Pons (tissue), 1 donor: ENCODE results near the gene RABL6.
"Not testable (repeated sequence)": the region's sequence is repeated elsewhere in the genome, so short reads cannot be mapped to it uniquely, and the experiment has no call there.

Source experiments
- DNase-seq: peaks from one replicate; pipeline ENCODE4 v3.0.0-alpha.2; 2016; ENCODE audit warnings: low spot score

RABL6 gene

GRCh38 chr9:136821826-136822544 is 14.2 kb downstream of the RABL6 start:
- DNase-seq, result no peak

GRCh38 chr9:136823136-136824046 is 15.6 kb downstream of the RABL6 start:
- DNase-seq, result no peak

- DNase-seq, result no peak
Observed at GRCh38 chr9:136824496-136825225, 16.9 kb downstream of the RABL6 start.

GRCh38 chr9:136825295-136826187 is 17.8 kb downstream of the RABL6 start:
- DNase-seq, result no peak

- DNase-seq, result no peak
Observed at GRCh38 chr9:136826188-136826541, 18.4 kb downstream of the RABL6 start.

GRCh38 chr9:136826703-136827582 is 19.2 kb downstream of the RABL6 start:
- no peak for DNase-seq

- DNase-seq, result no peak
Observed at GRCh38 chr9:136827794-136828473, 20.2 kb downstream of the RABL6 start.

GRCh38 chr9:136828474-136829140 is 20.9 kb downstream of the RABL6 start:
- DNase-seq, result no peak

GRCh38 chr9:136829412-136829811 is 21.7 kb downstream of the RABL6 start:
- DNase-seq, result no peak

- DNase-seq, result no peak
Observed at GRCh38 chr9:136829981-136830885, 22.5 kb downstream of the RABL6 start.

GRCh38 chr9:136831002-136831719 is 23.4 kb downstream of the RABL6 start:
- DNase-seq, result no peak

- no peak for DNase-seq
Observed at GRCh38 chr9:136831720-136832104, 24.0 kb downstream of the RABL6 start.

GRCh38 chr9:136832581-136832980 is 24.8 kb downstream of the RABL6 start:
- DNase-seq, result no peak

- not testable (repeated sequence) for DNase-seq
Observed at GRCh38 chr9:136833381-136834048, 25.8 kb downstream of the RABL6 start.

- no peak for DNase-seq
Observed at GRCh38 chr9:136835162-136835931, 27.6 kb downstream of the RABL6 start.
